Testis (tissue), 2 donors: Measurements from ENCODE around the gene BRAT1.

Experiments
- POLR2A ChIP-seq: fragments of 450-650 bp; IDR thresholded peaks from one replicate; pipeline ENCODE4 v1.6.1; 2017; ENCODE audit warnings: antibody characterized with exemption, mild to moderate bottlenecking, moderate library complexity
- TF ChIP-seq, protein P1 (sequence below), 3 experiments: fragments of 450-650 bp in 2 of 3; fragments of 200-600 bp in 1 of 3; sonication (generic) in 1 of 3; IDR thresholded peaks; one replicate each; pipeline ENCODE4 v1.5.1; 2016 to 2019; ENCODE audit warnings: antibody characterized with exemption in 3 of 3, mild to moderate bottlenecking in 2 of 3, moderate library complexity in 1 of 3

DNA sequence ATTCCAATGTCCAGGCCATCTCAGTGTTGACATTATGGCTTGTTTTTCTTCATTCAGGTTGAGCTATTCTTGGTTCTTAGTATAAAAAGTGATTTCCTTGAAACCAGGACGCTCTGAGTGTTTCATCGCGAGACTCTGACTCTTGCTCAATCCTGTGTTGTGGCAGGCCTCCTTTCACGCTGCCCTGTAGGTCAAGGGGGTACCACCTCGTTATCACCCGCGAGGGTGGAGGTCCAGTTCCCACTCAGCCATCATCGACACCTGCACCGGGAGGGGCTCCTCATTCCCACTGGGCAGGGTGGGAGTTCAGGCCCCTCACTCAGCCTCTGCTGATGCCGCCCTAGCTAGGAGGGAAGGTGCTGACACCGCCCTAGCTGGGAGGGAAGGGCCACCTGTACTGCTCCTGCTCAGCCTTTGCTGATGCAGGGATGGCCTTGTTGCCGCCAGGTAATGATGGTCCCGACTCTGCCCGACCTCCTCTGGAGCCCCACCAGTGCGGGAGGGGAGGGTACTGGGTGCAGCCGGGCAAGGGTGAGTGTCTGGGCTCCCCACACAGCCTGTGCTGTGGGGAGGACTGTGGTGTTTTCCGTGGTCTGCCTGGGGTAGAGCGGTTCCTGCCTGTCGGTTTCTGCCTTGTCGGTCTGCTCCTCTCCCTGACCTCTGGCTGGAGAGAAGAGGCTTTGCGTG lies 19.9 kb upstream of the BRAT1 start:
- TF ChIP-seq, protein P1, sequence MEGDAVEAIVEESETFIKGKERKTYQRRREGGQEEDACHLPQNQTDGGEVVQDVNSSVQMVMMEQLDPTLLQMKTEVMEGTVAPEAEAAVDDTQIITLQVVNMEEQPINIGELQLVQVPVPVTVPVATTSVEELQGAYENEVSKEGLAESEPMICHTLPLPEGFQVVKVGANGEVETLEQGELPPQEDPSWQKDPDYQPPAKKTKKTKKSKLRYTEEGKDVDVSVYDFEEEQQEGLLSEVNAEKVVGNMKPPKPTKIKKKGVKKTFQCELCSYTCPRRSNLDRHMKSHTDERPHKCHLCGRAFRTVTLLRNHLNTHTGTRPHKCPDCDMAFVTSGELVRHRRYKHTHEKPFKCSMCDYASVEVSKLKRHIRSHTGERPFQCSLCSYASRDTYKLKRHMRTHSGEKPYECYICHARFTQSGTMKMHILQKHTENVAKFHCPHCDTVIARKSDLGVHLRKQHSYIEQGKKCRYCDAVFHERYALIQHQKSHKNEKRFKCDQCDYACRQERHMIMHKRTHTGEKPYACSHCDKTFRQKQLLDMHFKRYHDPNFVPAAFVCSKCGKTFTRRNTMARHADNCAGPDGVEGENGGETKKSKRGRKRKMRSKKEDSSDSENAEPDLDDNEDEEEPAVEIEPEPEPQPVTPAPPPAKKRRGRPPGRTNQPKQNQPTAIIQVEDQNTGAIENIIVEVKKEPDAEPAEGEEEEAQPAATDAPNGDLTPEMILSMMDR (IDR thresholded peaks at IDR 0.05) = no peak
- no peak for TF ChIP-seq POLR2A
